ENCODE measurements around the gene MTFR1L. TPM values are rescaled to one million over a fixed set of nuclear protein-coding genes. Genes with fewer than 3 reads are reported as not detected.

The MTFR1L gene
- total RNA-seq, 1 donor from 2014 or later: 46.3 TPM

- Histone ChIP-seq H3K27me3 (ENCODE audit: control insufficient read depth, insufficient read depth, low read length) (no peaks in the 10 kb centered on the region), H3K36me3 (ENCODE audit: control insufficient read depth, insufficient read depth, low read length) (no peaks in the 10 kb centered on the region), H3K4me3 (ENCODE audit: low read depth, low read length) (no peak overlapping the region)
- TF ChIP-seq, protein P1, sequence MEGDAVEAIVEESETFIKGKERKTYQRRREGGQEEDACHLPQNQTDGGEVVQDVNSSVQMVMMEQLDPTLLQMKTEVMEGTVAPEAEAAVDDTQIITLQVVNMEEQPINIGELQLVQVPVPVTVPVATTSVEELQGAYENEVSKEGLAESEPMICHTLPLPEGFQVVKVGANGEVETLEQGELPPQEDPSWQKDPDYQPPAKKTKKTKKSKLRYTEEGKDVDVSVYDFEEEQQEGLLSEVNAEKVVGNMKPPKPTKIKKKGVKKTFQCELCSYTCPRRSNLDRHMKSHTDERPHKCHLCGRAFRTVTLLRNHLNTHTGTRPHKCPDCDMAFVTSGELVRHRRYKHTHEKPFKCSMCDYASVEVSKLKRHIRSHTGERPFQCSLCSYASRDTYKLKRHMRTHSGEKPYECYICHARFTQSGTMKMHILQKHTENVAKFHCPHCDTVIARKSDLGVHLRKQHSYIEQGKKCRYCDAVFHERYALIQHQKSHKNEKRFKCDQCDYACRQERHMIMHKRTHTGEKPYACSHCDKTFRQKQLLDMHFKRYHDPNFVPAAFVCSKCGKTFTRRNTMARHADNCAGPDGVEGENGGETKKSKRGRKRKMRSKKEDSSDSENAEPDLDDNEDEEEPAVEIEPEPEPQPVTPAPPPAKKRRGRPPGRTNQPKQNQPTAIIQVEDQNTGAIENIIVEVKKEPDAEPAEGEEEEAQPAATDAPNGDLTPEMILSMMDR (IDR thresholded peaks at IDR 0.05; ENCODE audit: insufficient read depth, low read length, poor library complexity, severe bottlenecking): no peak
- DNase-seq (ENCODE audit: low read depth): no peak
Measured at GRCh38 chr1:25877155-25877554, 57.4 kb downstream of the MTFR1L start.

- no peak for DNase-seq (ENCODE audit: low read depth)
Measured at GRCh38 chr1:25878690-25879089, 58.9 kb downstream of the MTFR1L start.

GRCh38 chr1:25879675-25880074, 59.9 kb downstream of the MTFR1L start:
- no peaks in the 10 kb centered on the region for H3K27me3 ChIP-seq (ENCODE audit: control insufficient read depth, insufficient read depth, low read length)
- no peaks in the 10 kb centered on the region for H3K36me3 ChIP-seq (ENCODE audit: control insufficient read depth, insufficient read depth, low read length)
- no peak overlapping the region for H3K4me3 ChIP-seq (ENCODE audit: low read depth, low read length)
- no peak for DNase-seq (ENCODE audit: low read depth)
- TF ChIP-seq, protein P1 (IDR thresholded peaks at IDR 0.05; ENCODE audit: insufficient read depth, low read length, poor library complexity, severe bottlenecking): no peak

More at GRCh38 chr1:25878690-25879089, 58.9 kb downstream of the MTFR1L start:
- Histone ChIP-seq H3K4me3 (ENCODE audit: low read depth, low read length) (no peak overlapping the region), H3K36me3 (ENCODE audit: control insufficient read depth, insufficient read depth, low read length) (no peaks in the 10 kb centered on the region), H3K27me3 (ENCODE audit: control insufficient read depth, insufficient read depth, low read length) (no peaks in the 10 kb centered on the region)
- TF ChIP-seq, protein P1 (IDR thresholded peaks at IDR 0.05; ENCODE audit: insufficient read depth, low read length, poor library complexity, severe bottlenecking): no peak

DNA sequence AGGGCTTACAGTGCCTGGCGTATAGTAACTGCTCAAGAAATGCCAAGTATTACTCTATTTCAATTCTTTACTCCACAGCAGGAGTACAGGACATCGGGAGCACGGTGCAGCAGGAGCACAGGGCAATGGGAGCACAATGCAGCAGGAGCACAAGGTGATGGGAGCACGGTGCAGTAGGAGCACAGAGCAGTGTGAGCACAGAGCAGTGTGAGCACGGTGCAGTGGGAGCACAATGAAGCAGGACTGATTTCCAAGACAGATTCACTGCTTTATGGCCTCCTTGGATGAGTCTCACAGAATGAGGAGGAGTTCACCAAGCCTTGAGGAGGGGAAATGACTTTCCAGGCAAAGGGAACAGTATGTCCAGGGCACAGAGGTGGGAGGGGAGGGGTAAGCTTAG, 60.8 kb downstream of the MTFR1L start:
- H3K4me3 ChIP-seq (ENCODE audit: low read depth, low read length): no peak overlapping the region
- H3K36me3 ChIP-seq (ENCODE audit: control insufficient read depth, insufficient read depth, low read length): no peaks in the 10 kb centered on the region
- DNase-seq (ENCODE audit: low read depth): no peak
- TF ChIP-seq, protein P1 (IDR thresholded peaks at IDR 0.05; ENCODE audit: insufficient read depth, low read length, poor library complexity, severe bottlenecking): no peak
- no peaks in the 10 kb centered on the region for H3K27me3 ChIP-seq (ENCODE audit: control insufficient read depth, insufficient read depth, low read length)

- Histone ChIP-seq H3K27me3 (ENCODE audit: control insufficient read depth, insufficient read depth, low read length) (no peaks in the 10 kb centered on the region), H3K36me3 (ENCODE audit: control insufficient read depth, insufficient read depth, low read length) (no peaks in the 10 kb centered on the region), H3K4me3 (ENCODE audit: low read depth, low read length) (no peak overlapping the region)
- TF ChIP-seq, protein P1 (IDR thresholded peaks at IDR 0.05; ENCODE audit: insufficient read depth, low read length, poor library complexity, severe bottlenecking): no peak
- DNase-seq (ENCODE audit: low read depth): no peak
Measured at GRCh38 chr1:25881266-25881665, 61.5 kb downstream of the MTFR1L start.

Other genes starting within 250 kb of the MTFR1L start
- gene MAN1C1, start 203.2 kb upstream of the MTFR1L start, total RNA-seq: 1.4 and 4.3 TPM in 2 replicates
- gene SELENON, start 19.8 kb upstream of the MTFR1L start, total RNA-seq: 50.8 and 65.6 TPM in 2 replicates
- 1.7 and 6.2 TPM in 2 replicates for gene AUNIP, start 39.5 kb downstream of the MTFR1L start, total RNA-seq
- 8.7 and 11.9 TPM in 2 replicates for gene PAQR7, start 55.8 kb downstream of the MTFR1L start, total RNA-seq
- 182 and 207 TPM in 2 replicates for gene STMN1, start 86.5 kb downstream of the MTFR1L start, total RNA-seq
- gene PAFAH2, start 178.1 kb downstream of the MTFR1L start, total RNA-seq: 20.8 and 23.1 TPM in 2 replicates
- 1.3 TPM in 1 of 2 replicates, not detected in the other for gene EXTL1, start 201.8 kb downstream of the MTFR1L start, total RNA-seq
- gene SLC30A2, start 226.2 kb downstream of the MTFR1L start, total RNA-seq: 0.48 and 0.75 TPM in 2 replicates
- gene TRIM63, start 247.7 kb downstream of the MTFR1L start, total RNA-seq: 0.14 TPM in 1 of 2 replicates, not detected in the other

Measured in kidney epithelial cell (primary cell).